ENCODE measurements around the gene AURKAIP1. TPM values are rescaled to one million over a fixed set of nuclear protein-coding genes. Genes with fewer than 3 reads are reported as not detected.

The AURKAIP1 gene
- total and polyA plus RNA-seq, 2 of the 13 experiments (the other 11 are each of a cell fraction or from before 2014, with no cell fraction given), result 69.5 to 175 TPM

DNA sequence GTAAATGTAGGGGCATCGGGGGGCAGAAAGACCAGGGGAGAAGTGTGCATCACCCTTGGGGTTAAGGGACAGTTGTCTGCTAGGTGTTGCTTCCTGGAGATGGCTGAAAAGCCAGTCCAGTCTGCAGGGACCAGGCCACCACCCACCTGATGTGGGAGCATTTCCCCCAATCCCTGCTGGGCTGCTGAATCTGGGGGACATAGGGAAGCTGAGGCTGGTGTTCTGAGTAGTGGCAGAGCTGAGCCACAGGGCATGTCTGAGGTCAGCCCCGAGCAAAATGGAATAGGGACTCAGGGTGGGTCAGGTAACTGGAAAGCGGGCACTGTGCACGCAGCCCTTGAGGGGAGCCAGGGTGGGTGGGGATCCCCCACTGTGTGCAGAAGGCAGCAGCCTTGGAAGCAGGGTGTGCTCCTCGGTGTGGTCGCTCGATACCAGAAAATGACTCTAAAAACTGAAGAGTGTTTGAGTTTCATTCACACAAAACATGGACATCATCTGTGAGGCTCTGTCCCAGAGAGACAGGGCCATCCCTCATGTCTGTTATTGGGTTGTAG lies 26.5 kb upstream of the AURKAIP1 start (continued):
- TF ChIP-seq SMYD3 (CRISPR knock-in tag; IDR thresholded peaks at IDR 0.05) (0 out of 2 replicates have a peak, but pooled peaks have one; percentile 64), MIER2 (CRISPR knock-in tag; IDR thresholded peaks at IDR 0.05) (no peak), ZFP1 (CRISPR knock-in tag; IDR thresholded peaks at IDR 0.05) (no peak), RBFOX2 (IDR thresholded peaks at IDR 0.05; ENCODE audit: low read depth, low read length) (0 out of 2 replicates have a peak, but pooled peaks have one; percentile 27), DNMT3B (CRISPR knock-in tag; conservative IDR thresholded peaks at IDR 0.05) (no peak), ZNF550 (CRISPR knock-in tag; IDR thresholded peaks at IDR 0.05; ENCODE audit: borderline replicate concordance) (no peak), ZNF235 (CRISPR knock-in tag; IDR thresholded peaks at IDR 0.05; ENCODE audit: borderline replicate concordance) (0 out of 2 replicates have a peak, but pooled peaks have one; percentile 26), ZNF891 (CRISPR knock-in tag; IDR thresholded peaks at IDR 0.05) (no peak), SAFB2 (CRISPR knock-in tag; IDR thresholded peaks at IDR 0.05; ENCODE audit: borderline replicate concordance, low read depth) (0 out of 2 replicates have a peak, but pooled peaks have one; percentile 12), ZNF335 (CRISPR knock-in tag; IDR thresholded peaks at IDR 0.05) (no peak), ARNT2 (CRISPR knock-in tag; IDR thresholded peaks at IDR 0.05; ENCODE audit: low read depth) (0 out of 2 replicates have a peak, but pooled peaks have one; percentile 30), TBP (CRISPR knock-in tag; IDR thresholded peaks at IDR 0.05) (no peak), JUND (CRISPR knock-in tag; IDR thresholded peaks at IDR 0.05) (no peak), ZSCAN29 (CRISPR knock-in tag; conservative IDR thresholded peaks at IDR 0.05) (0 out of 2 replicates have a peak, but pooled peaks have one; percentile 5), HNRNPUL1 (IDR thresholded peaks at IDR 0.05; ENCODE audit: low read depth, low read length) (no peak), MAFF (IDR thresholded peaks at IDR 0.05; ENCODE audit: low read depth, low read length) (no peak), HNF4A (CRISPR knock-in tag; IDR thresholded peaks at IDR 0.05) (no peak), IRX3 (CRISPR knock-in tag; IDR thresholded peaks at IDR 0.05; ENCODE audit: borderline replicate concordance, low read depth) (no peak)
- TF ChIP-seq, protein P1, sequence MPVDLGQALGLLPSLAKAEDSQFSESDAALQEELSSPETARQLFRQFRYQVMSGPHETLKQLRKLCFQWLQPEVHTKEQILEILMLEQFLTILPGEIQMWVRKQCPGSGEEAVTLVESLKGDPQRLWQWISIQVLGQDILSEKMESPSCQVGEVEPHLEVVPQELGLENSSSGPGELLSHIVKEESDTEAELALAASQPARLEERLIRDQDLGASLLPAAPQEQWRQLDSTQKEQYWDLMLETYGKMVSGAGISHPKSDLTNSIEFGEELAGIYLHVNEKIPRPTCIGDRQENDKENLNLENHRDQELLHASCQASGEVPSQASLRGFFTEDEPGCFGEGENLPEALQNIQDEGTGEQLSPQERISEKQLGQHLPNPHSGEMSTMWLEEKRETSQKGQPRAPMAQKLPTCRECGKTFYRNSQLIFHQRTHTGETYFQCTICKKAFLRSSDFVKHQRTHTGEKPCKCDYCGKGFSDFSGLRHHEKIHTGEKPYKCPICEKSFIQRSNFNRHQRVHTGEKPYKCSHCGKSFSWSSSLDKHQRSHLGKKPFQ (CRISPR knock-in tag; IDR thresholded peaks at IDR 0.05; ENCODE audit: insufficient replicate concordance), result no peak
- TF ChIP-seq, protein P2, sequence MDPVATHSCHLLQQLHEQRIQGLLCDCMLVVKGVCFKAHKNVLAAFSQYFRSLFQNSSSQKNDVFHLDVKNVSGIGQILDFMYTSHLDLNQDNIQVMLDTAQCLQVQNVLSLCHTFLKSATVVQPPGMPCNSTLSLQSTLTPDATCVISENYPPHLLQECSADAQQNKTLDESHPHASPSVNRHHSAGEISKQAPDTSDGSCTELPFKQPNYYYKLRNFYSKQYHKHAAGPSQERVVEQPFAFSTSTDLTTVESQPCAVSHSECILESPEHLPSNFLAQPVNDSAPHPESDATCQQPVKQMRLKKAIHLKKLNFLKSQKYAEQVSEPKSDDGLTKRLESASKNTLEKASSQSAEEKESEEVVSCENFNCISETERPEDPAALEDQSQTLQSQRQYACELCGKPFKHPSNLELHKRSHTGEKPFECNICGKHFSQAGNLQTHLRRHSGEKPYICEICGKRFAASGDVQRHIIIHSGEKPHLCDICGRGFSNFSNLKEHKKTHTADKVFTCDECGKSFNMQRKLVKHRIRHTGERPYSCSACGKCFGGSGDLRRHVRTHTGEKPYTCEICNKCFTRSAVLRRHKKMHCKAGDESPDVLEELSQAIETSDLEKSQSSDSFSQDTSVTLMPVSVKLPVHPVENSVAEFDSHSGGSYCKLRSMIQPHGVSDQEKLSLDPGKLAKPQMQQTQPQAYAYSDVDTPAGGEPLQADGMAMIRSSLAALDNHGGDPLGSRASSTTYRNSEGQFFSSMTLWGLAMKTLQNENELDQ (CRISPR knock-in tag; IDR thresholded peaks at IDR 0.05; ENCODE audit: borderline replicate concordance), result no peak
